Measurements from ENCODE around the gene ARHGEF26.

The ARHGEF26 gene

DNA sequence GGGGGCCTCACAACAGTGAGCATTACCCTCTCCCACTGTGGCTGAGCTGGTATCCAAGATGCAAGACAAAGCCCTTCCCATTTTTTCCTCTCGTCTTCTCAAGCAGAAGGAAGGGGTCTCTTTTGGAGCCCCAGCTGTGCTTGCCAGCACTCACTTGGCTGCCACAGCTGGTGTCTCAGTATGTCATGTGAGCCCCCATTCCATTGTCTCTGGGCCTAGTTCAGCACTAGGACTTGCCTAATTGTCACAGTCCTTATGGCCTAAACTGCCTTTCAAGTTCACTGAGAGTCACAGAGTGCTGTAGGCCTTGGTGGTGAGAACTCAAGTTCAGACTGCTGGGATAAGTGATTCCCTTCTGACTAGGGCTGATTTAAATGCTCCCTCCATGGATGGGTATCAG lies 89.8 kb downstream of the ARHGEF26 start:
- DNase-seq, result no peak

- DNase-seq, result no peak
Observed at GRCh38 chr3:154214306-154214705, 93.1 kb downstream of the ARHGEF26 start.

DNA sequence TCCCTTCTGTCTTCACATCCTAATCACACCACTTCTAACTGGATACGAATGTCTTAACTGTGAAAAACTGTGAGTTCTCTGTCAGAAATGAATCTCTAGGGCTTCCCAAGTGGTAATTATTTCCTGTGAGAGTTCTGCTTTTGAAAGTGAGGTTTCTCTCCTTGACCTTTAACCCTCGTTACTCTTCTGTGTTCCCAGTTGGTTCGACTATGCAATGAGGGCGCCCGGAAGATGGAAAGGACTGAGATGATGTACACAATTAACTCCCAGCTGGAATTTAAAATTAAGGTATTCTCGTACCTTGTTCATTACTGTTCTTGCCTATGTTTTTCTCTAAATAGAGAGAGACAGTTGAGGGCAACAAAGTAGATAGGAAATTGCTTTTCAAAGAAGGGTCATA lies 96.5 kb downstream of the ARHGEF26 start:
- DNase-seq, result no peak

DNA sequence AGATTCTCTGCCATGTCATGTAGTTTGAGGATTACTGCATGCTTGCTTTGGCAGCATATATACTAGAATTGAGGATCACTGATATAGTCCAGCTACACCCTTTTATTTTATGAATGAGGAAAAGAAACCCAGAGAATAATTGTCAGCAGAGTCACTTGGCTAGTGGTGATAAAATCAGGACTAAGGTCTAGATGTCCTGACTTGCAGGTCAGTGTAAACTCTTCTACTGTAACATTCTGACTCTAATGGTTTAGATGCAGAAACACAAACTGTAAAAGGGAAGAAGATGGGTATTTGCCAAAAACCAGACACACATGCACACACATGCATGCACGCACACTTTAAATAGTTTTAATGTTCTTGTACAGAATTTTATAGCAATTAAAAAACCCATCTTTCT lies 97.5 kb downstream of the ARHGEF26 start:
- no peak for DNase-seq

GRCh38 chr3:154220462-154220861 lies 99.3 kb downstream of the ARHGEF26 start:
- no peak for DNase-seq

DNA sequence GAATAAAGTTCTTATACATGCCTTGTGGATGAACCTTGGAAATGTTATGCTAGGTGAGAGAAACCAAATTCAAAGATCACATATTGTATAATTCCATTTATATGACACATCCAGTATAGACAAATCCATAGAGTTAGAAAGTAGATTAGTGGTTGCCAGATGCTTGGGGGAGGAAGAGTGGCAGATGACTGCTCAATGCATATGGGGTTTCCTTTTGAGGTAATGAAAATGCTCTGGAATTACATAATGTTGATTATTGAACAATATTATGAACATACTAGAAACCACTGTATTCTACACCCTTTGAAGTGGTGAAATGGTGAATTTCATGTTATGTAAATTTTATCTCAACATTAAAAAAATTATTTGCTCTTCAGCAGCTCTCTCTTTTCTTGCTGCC lies 102.3 kb downstream of the ARHGEF26 start:
- DNase-seq, result no peak

DNA sequence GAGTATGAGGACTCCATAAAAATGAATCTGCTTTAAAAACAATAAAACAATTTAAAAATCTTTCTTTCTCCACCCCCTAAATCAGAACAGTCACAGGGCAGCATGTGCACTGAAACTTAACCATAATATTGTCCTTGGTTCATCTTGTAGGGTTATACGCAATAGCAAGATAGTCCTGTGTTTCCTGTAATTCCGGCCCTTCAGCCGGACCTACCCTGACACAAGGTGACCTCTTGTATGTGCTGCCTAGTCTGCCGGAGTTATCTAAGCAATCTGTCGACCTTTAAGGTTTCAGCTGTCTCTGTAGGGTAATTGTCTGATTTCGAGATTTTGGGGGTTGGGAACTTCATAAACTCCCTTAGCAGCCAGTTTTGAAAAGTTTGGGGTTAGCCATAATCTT lies 103.2 kb downstream of the ARHGEF26 start:
- no peak for DNase-seq

GRCh38 chr3:154224866-154225265 lies 103.7 kb downstream of the ARHGEF26 start:
- no peak for DNase-seq

GRCh38 chr3:154225536-154225935 lies 104.3 kb downstream of the ARHGEF26 start:
- no peak for DNase-seq

GRCh38 chr3:154227531-154227930 lies 106.3 kb downstream of the ARHGEF26 start:
- no peak for DNase-seq

GRCh38 chr3:154228561-154229216 lies 107.5 kb downstream of the ARHGEF26 start:
- DNase-seq, result no peak

- no peak for DNase-seq
Observed at GRCh38 chr3:154229217-154229590, 108.0 kb downstream of the ARHGEF26 start.

DNA sequence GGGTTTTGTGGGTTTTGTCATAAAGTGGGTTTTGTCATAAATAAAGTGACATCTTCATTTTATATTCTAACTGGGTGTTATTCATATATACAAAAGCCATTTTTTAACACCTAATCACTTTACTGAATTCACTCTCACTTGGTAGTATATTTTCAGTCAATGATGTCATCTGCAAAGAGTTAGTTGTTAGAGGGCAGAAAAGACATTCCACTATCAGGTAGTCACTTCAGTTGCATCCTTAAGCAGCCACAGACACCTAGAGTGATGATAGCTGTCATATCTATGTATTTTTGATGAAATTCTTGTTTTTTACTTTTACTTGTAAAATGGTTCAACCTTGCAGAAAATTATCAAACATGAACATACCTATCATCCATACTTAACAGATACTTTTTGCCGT lies 114.1 kb downstream of the ARHGEF26 start:
- DNase-seq, result no peak

DNA sequence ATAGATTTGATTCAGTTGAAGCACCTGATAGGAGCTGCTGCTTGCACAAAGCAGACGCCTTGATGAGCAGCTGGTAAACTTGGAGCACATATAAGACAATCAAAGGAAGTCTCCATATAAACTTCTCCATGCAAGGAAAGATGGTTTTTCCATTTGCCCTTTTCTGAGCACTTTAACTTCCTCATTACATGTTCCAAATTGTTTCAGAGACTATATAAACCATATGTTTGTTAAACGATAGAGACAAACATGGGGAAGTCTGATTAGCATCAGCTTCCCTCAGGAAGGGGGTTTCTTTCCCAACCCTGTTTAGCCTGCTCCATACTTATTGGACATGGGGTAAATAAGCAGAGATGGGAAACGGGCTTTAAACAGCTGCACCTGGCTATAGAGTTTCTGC lies 115.1 kb downstream of the ARHGEF26 start:
- DNase-seq, result no peak

DNA sequence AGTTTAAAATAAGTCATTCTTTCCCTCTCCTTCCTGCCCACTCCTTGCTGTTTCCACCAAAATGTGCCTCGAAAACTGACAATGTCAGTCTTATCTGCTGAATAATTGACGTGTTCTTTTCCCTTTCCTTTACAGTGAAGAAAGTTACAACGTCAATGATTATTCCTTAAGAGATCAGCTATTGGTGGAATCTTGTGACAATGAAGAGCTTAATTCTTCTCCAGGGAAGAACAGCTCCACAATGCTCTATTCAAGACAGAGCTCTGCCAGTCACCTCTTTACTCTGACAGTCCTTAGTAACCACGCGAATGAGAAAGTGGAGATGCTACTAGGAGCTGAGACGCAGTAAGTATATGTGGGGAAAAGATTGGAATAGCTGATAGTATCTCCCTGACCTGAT lies 119.0 kb downstream of the ARHGEF26 start:
- DNase-seq, result no peak

GRCh38 chr3:154241496-154241895 lies 120.3 kb downstream of the ARHGEF26 start:
- DNase-seq, result no peak

- DNase-seq, result no peak
Observed at GRCh38 chr3:154242766-154243165, 121.6 kb downstream of the ARHGEF26 start.

- DNase-seq, result no peak
Observed at GRCh38 chr3:154243353-154243752, 122.2 kb downstream of the ARHGEF26 start.

- DNase-seq, result no peak
Observed at GRCh38 chr3:154244644-154245043, 123.5 kb downstream of the ARHGEF26 start.

DNA sequence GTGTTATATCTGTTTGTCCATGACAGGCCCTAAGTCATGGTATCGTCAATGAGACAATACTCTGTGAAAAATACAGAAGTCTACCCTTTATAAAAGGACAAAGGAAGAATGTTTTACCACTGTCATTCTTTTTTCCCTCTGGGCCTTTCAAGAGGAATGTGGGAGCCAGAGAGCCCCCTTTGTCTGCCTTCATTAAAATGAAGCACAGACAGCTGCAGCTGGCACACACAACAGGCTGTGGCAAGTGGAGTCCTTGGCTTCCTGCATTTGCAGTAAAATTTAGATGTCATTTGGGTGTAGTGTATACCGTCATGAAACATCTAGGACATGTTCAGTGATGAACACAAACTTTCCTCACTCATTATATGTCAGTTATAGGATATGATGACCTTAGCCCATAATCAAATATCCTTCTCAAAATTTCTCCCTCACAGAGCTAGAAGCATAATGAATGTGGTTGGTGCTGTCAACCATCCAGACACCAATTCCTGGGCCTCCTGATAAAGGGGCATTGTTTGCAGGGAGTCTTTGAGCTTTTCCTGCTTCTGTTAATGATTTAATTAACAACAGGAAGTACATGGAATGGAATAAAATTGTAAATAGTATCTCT lies 126.7 kb downstream of the ARHGEF26 start:
- DNase-seq, result no peak

DNA sequence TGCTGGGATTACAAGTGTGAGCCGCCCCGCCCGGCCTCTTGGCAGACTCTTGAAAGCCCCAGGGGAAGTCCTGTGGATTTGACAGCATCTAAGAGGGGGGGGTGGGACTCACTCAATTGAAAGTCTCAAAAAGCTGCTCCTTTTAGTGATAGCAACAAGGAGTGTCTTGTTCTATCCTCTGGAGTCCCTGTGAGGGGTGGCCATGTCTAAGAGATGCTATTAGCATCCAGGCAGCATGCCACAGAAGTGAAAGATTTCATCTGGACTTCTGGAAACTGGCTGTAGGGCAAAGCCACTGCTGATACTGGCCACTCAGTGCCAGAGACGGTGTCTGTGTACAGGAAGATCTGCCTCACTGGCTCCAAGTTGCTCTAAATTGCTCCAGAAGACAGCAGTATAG lies 129.1 kb downstream of the ARHGEF26 start:
- DNase-seq, result no peak

- no peak for DNase-seq
Observed at GRCh38 chr3:154251610-154252009, 130.4 kb downstream of the ARHGEF26 start.

- DNase-seq, result peak; percentile 74
Observed at GRCh38 chr3:154252759-154253638, 131.8 kb downstream of the ARHGEF26 start.

GRCh38 chr3:154254527-154254926 lies 133.3 kb downstream of the ARHGEF26 start:
- DNase-seq, result no peak
